Fibroblast of peridontal ligament (primary cell): ENCODE measurements around the gene CYRIA.

Source experiments
- DNase-seq: peaks from one replicate; pipeline ENCODE4 v3.0.0-alpha.2; 2010; ENCODE audit errors: extremely low read depth

Gene CYRIA

GRCh38 chr2:16629770-16630169 lies 35.9 kb downstream of the CYRIA start:
- DNase-seq = no peak

GRCh38 chr2:16629044-16629443 lies 36.6 kb downstream of the CYRIA start:
- no peak for DNase-seq

DNA sequence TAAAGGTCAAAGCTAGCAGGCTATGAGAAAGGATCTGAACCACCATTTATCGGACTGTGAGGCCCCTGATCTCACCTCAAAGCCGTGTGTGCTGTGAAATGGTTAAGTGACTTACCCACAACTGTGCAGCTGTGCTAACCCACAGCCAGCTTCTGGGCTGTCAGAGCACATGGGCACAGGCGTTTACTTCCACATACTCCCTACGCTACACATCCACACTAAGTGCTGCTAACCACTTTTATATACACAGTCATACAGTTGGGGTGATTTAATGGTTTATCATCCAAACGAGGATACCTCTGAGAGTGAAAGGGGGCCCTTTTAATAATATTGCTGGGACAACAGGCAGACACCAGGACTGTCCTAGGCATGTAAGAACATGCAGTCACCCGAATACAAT lies 37.3 kb downstream of the CYRIA start:
- DNase-seq = no peak

GRCh38 chr2:16626997-16627605 lies 38.5 kb downstream of the CYRIA start:
- DNase-seq = no peak

GRCh38 chr2:16626497-16626896 lies 39.1 kb downstream of the CYRIA start:
- peak; percentile 73 for DNase-seq

DNA sequence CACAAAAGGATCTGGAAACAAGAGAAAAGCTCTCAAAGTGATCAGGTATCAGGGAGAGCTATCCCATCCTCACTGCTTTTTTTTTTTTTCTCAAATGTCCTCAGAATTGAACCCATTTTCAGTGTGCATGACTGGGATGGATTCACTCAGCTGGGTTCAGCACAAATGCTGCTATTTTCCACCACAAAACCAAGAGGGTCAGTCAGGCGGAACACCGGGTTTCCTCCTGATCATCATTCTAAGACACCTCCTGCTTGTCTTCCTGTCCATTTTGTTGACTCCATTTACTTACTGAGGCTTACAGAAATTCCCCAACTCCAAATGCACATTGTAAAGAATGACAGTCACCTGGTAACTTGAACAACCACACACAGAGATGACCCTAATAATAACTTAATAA lies 39.9 kb downstream of the CYRIA start:
- no peak for DNase-seq

DNA sequence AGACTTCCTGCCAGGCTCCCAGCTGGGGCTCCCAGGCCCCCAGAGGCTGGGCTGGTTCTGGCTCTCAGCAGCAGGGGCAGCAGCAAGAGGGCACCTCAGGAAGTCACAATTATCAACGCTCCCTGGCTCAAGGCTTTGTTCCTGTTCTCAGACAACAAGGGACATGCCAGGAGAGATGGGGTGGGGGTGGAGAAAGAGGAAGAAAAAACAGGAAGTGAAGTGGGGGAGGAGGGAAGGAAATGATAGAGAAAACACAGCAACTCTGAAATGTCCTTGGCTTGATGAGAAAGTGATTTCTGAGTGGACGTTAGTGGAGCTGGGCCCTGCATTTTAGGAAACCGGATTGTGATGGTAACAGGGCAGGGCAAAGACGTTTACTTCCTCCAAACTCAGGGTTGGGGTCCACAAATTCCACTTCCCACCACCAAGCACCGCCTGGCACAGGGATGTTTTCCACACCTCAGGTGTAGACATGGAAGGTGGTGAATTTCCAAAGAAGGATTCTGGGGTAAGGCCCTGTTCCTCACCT lies 40.4 kb downstream of the CYRIA start:
- no peak for DNase-seq

GRCh38 chr2:16624436-16624780 lies 41.2 kb downstream of the CYRIA start:
- no peak for DNase-seq

DNA sequence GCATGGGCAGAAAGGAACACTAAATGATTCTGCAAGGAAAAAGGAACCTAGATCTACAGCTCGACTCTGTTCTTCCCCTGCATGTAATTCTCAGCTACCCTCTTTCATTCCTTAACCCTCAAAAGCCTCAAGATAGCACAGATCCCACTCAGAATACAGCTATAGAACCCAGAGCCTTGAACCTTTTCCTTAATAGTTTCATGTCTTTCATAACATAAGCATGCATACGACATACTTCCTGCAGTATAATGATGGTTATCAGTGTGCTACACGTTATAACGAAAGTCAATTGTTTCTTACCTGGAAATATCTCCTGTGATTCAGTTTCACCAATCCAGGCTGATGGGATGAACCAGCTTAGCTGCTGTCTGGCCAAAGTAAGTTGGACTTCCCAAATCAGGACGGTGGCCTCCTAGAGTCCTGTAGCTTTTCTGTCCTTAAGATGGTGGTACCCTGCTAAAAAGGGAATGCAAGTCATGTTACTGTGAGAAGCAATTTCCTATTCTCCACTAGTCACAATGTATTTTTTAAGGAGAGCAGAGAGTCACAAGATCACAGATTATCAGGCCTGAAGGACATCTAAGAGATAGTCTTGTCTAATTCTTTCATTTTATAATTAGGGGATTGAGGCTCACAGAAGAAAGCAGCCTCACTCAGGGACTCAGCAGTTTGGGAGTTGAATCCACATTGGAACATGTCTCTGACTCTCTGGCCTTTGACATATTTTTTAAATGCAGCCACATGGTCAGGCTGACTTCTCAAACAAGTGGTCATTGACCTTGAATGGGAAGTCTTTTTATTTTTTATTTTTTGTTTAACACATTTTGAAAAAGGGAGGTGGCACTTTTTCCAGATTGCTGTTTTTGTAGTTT lies 41.8 kb downstream of the CYRIA start:
- DNase-seq = no peak

GRCh38 chr2:16623031-16623430 lies 42.6 kb downstream of the CYRIA start:
- DNase-seq = peak; percentile 60

GRCh38 chr2:16622399-16622968 lies 43.1 kb downstream of the CYRIA start:
- DNase-seq = no peak

GRCh38 chr2:16621316-16621715 lies 44.3 kb downstream of the CYRIA start:
- DNase-seq = peak; percentile 69

GRCh38 chr2:16620590-16620989 lies 45.0 kb downstream of the CYRIA start:
- no peak for DNase-seq

DNA sequence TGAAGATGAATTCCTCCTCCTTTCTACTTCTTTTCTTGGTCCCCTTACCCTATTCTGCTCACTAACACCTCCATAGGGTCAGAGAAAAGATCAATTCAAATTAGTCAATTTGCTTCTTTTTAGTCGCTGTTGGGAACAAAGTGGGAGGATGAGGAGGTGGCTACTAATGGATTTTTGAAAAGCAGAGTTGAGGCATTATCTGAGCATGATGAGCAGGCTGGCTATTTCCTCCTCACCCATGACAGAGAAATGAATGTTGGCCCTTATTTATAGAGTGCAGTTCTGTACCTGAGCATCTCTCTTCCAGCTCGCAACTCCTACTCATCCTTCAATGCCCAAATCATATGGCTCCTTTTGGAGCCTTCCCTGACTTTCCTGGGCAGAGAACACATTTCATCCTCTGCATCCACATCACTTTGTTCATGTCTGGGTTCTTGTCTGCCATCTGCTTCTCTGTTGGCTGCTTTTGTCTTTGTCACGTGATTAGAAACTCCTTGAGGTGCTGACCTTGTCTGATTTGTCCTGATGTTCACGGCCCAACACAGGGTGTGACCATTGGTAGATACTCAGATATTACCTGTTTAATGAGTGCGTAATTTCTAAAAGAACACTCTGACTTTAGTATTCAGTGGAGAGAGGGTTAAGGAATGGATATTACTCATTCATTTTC lies 45.9 kb downstream of the CYRIA start:
- DNase-seq = no peak

GRCh38 chr2:16617282-16618266 lies 48.1 kb downstream of the CYRIA start:
- peak; percentile 53 for DNase-seq
